GM06990 (cell line): ENCODE results near the gene CLGN.
"Not testable (repeated sequence)": the region's sequence is repeated elsewhere in the genome, so short reads cannot be mapped to it uniquely, and the experiment has no call there.

Experiments
- DNase-seq: peaks from one replicate; pipeline ENCODE4 v3.0.0-alpha.2; 2011; ENCODE audit not compliant: insufficient read length; ENCODE audit errors: extremely low read depth
- H3K27me3 ChIP-seq: replicated peaks from 2 replicates; pipeline ENCODE4 v1.6.0; 2011; ENCODE audit warnings: low read length; ENCODE audit not compliant: control insufficient read depth, insufficient read depth
- H3K36me3 ChIP-seq: 2 replicates; pipeline ENCODE4 v1.5.1; 2011; ENCODE audit warnings: low read length; ENCODE audit not compliant: control insufficient read depth, insufficient read depth
- H3K4me3 ChIP-seq: replicated peaks from 2 replicates; pipeline ENCODE4 v1.5.1; 2011; ENCODE audit warnings: low read depth, mild to moderate bottlenecking, control low read depth, low read length
- CTCF ChIP-seq: IDR thresholded peaks from 2 replicates; pipeline ENCODE4 v1.5.1; 2011; ENCODE audit warnings: low read length, control low read depth, mild to moderate bottlenecking, inconsistent platforms; ENCODE audit not compliant: insufficient read depth, poor library complexity, severe bottlenecking

The CLGN gene

GRCh38 chr4:140427919-140428471 is 547 bp upstream of the CLGN start:
- DNase-seq: no peak
- no peak for TF ChIP-seq CTCF
- Histone ChIP-seq H3K4me3 (peak overlapping the region; percentile 75), H3K36me3 (no peaks in the 10 kb centered on the region), H3K27me3 (no peaks in the 10 kb centered on the region)

DNA sequence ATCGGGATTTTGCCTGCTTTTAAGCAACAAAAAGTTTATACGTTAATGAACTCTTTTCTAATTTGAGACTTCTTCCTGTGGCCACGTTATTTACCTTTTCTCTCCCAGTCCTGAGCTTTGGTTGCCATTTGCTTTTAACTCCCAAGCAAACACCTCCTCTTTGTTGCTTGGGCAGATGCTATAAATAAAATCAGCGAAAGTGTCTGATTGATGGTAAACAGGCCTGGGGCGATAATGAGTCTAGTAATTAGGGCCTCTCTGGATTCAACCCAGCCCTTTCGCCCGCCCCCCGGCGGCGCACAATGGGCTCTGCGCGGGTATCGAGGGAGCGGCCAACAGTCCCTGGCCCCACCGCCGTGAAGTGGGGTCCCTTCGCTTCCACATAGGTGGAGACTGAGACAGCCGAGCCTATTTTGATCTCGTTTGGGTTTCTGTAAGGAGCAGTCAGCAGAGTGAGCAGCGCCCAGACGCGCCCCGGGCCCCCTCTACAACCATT is 790 bp downstream of the CLGN start:
- peak; percentile 19 for DNase-seq
- Histone ChIP-seq H3K36me3 (no peaks in the 10 kb centered on the region), H3K4me3 (peak overlapping the region; percentile 75), H3K27me3 (no peaks in the 10 kb centered on the region)
- peak; percentile 24 for TF ChIP-seq CTCF

GRCh38 chr4:140423106-140423505 is 4.3 kb downstream of the CLGN start:
- Histone ChIP-seq H3K36me3 (no peaks in the 10 kb centered on the region), H3K4me3 (no peak overlapping the region), H3K27me3 (no peaks in the 10 kb centered on the region)
- DNase-seq: no peak
- no peak for TF ChIP-seq CTCF

DNA sequence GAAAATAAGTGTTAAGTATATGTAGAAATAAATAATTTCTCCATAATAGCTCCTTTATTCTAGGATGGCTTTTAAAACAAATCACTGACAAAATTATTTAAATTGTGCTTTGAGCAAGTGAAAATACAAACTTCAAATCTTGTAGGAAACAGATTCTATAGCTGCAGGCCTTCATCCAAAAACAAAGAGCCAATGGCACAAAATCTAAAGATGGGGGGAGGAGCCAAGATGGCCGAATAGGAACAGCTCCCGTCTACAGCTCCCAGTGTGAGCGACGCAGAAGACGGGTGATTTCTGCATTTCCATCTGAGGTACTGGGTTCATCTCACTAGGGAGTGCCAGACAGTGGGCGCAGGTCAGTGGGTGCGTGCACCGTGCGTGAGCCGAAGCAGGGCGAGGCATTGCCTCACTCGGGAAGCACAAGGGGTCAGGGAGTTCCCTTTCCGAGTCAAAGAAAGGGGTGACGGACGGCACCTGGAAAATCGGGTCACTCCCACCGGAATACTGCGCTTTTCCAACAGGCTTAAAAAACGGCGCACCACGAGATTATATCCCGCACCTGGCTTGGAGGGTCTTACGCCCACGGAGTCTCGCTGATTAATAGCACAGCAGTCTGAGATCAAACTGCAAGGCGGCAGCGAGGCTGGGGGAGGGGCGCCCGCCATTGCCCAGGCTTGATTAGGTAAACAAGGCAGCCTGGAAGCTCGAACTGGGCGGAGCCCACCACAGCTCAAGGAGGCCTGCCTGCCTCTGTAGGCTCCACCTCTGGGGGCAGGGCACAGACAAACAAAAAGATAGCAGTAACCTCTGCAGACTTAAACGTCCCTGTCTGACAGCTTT is 14.1 kb downstream of the CLGN start:
- not testable (repeated sequence) for H3K36me3 ChIP-seq, H3K27me3 ChIP-seq, H3K4me3 ChIP-seq, DNase-seq

DNA sequence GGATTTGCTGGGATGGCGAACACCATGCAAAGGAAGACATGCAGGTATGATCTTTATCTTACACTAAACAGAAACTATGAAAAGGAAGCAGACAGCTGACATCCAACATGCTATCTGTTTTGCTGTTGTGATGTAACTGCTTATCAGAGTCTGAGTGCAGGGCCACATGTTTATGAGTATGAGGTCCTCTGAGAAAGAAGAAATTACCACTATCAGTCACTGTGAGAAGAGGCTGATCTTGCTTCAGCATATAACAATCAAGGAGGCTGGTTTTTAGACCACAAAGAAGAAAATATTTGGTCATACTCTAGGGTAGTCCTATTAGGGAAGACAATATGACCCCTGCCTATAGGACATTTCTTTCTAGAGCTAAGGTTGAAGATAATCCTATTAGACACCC is 18.5 kb downstream of the CLGN start:
- Histone ChIP-seq H3K4me3 (no peak overlapping the region), H3K36me3 (no peaks in the 10 kb centered on the region), H3K27me3 (no peaks in the 10 kb centered on the region)
- DNase-seq: no peak
- TF ChIP-seq CTCF: no peak

- DNase-seq: no peak
- no peak for TF ChIP-seq CTCF
- H3K36me3 ChIP-seq: no peaks in the 10 kb centered on the region
- no peak overlapping the region for H3K4me3 ChIP-seq
- no peaks in the 10 kb centered on the region for H3K27me3 ChIP-seq
These were observed 21.2 kb downstream of the CLGN start for GRCh38 chr4:140406292-140406691.
